H9 (cell line): ENCODE measurements around the gene GYS2. TPM values are rescaled to one million over a fixed set of nuclear protein-coding genes. Genes with fewer than 3 reads are reported as not detected.

ENCODE experiments used
- DNase-seq: peaks from one replicate; pipeline ENCODE4 v3.0.0-alpha.2; 2017
- H2AFZ ChIP-seq: one replicate; pipeline ENCODE4 v1.6.1; 2013; ENCODE audit warnings: mild to moderate bottlenecking, low read length, control low read depth, moderate library complexity
- H2AK5ac ChIP-seq: 2 replicates; pipeline ENCODE4 v1.6.1; 2013; ENCODE audit warnings: low read length, control low read depth, mixed read lengths; ENCODE audit not compliant: insufficient read length
- H2BK120ac ChIP-seq: one replicate; pipeline ENCODE4 v1.6.1; 2013; ENCODE audit warnings: low read depth, mild to moderate bottlenecking, low read length, control low read depth, inconsistent platforms; ENCODE audit not compliant: poor library complexity, severe bottlenecking
- H2BK12ac ChIP-seq: 2 replicates; pipeline ENCODE4 v1.6.1; 2013; ENCODE audit warnings: low read length, control low read depth, mixed read lengths, low read depth; ENCODE audit not compliant: insufficient read length
- H2BK15ac ChIP-seq: 2 replicates; pipeline ENCODE4 v1.6.1; 2013; ENCODE audit warnings: low read depth, low read length, control low read depth
- H2BK20ac ChIP-seq: one replicate; pipeline ENCODE4 v1.6.1; 2013; ENCODE audit warnings: low read depth, mild to moderate bottlenecking, low read length, control low read depth, inconsistent platforms; ENCODE audit not compliant: poor library complexity, severe bottlenecking
- H2BK5ac ChIP-seq: 2 replicates; pipeline ENCODE4 v1.6.1; 2013; ENCODE audit warnings: low read length, control low read depth, mixed read lengths; ENCODE audit not compliant: insufficient read length
- H3K14ac ChIP-seq: 2 replicates; pipeline ENCODE4 v1.6.1; 2013; ENCODE audit warnings: low read length, control low read depth; ENCODE audit not compliant: insufficient read depth
- H3K18ac ChIP-seq: 2 replicates; pipeline ENCODE4 v1.6.1; 2013; ENCODE audit warnings: low read depth, mild to moderate bottlenecking, mixed read lengths, low read length, control low read depth; ENCODE audit not compliant: insufficient read length
- H3K23ac ChIP-seq: 2 replicates; pipeline ENCODE4 v1.6.1; 2013; ENCODE audit warnings: low read length, control low read depth, mixed read lengths, low read depth; ENCODE audit not compliant: insufficient read length
- H3K23me2 ChIP-seq: 2 replicates; pipeline ENCODE4 v1.6.1; 2013; ENCODE audit warnings: low read depth, mild to moderate bottlenecking, mixed read lengths, low read length, control low read depth; ENCODE audit not compliant: insufficient read length, poor library complexity, severe bottlenecking
- H3K27ac ChIP-seq: 2 replicates; pipeline ENCODE4 v1.5.1; 2013; ENCODE audit warnings: low read length, control low read depth, mixed read lengths, low read depth; ENCODE audit not compliant: insufficient read length
- H3K27me3 ChIP-seq: 2 replicates; pipeline ENCODE4 v1.6.1; 2013; ENCODE audit warnings: low read length, control low read depth, inconsistent platforms; ENCODE audit not compliant: insufficient read depth
- H3K4ac ChIP-seq: 2 replicates; pipeline ENCODE4 v1.6.1; 2013; ENCODE audit warnings: low read depth, mild to moderate bottlenecking, control low read depth, inconsistent platforms, low read length, moderate library complexity
- H3K4me1 ChIP-seq: 2 replicates; pipeline ENCODE4 v1.6.1; 2013; ENCODE audit warnings: low read length, control low read depth, inconsistent platforms; ENCODE audit not compliant: insufficient read depth
- H3K4me2 ChIP-seq: 2 replicates; pipeline ENCODE4 v1.6.1; 2013; ENCODE audit warnings: low read length, control low read depth, mixed read lengths; ENCODE audit not compliant: insufficient read length, insufficient read depth
- H3K56ac ChIP-seq: 2 replicates; pipeline ENCODE4 v1.6.1; 2013; ENCODE audit warnings: low read depth, mild to moderate bottlenecking, mixed read lengths, low read length, control low read depth; ENCODE audit not compliant: insufficient read length
- H3K79me1 ChIP-seq: 2 replicates; pipeline ENCODE4 v1.6.1; 2013; ENCODE audit warnings: low read depth, mild to moderate bottlenecking, moderate library complexity, low read length, control low read depth, inconsistent platforms; ENCODE audit not compliant: insufficient read depth, poor library complexity, severe bottlenecking
- H3K79me2 ChIP-seq: 2 replicates; pipeline ENCODE4 v1.6.1; 2013; ENCODE audit warnings: low read length, control low read depth, inconsistent platforms; ENCODE audit not compliant: insufficient read depth
- H3K9ac ChIP-seq: 2 replicates; pipeline ENCODE4 v1.6.1; 2013; ENCODE audit warnings: low read length, control low read depth, mixed read lengths; ENCODE audit not compliant: insufficient read length; ENCODE audit errors: extremely low read depth
- H3K9me3 ChIP-seq: one replicate; pipeline ENCODE4 v1.6.1; 2013; ENCODE audit warnings: low read depth, low read length, inconsistent platforms; ENCODE audit not compliant: control insufficient read depth
- H3T11ph ChIP-seq: one replicate; pipeline ENCODE4 v1.6.1; 2013; ENCODE audit warnings: mild to moderate bottlenecking, low read length, control low read depth, inconsistent platforms
- H4K20me1 ChIP-seq: one replicate; pipeline ENCODE4 v1.6.1; 2013; ENCODE audit not compliant: control insufficient read depth, insufficient read length, insufficient read depth
- H4K5ac ChIP-seq: 2 replicates; pipeline ENCODE4 v1.6.1; 2013; ENCODE audit warnings: low read depth, mild to moderate bottlenecking, mixed read lengths, low read length, control low read depth; ENCODE audit not compliant: insufficient read length
- H4K8ac ChIP-seq: replicated peaks from 2 replicates; pipeline ENCODE4 v1.6.1; 2013; ENCODE audit warnings: low read length, control low read depth, mixed read lengths, low read depth; ENCODE audit not compliant: insufficient read length
- H4K91ac ChIP-seq: 2 replicates; pipeline ENCODE4 v1.6.1; 2013; ENCODE audit warnings: low read depth, mild to moderate bottlenecking, moderate library complexity, mixed read lengths, low read length, control low read depth; ENCODE audit not compliant: insufficient read length
- H3K27ac Mint-ChIP-seq, 3 experiments: 2 replicates in 2 of 3; 3 replicates in 1 of 3; pipeline ENCODE4 v1.8.0; 2020 to 2021; ENCODE audit warnings: mixed read lengths in 3 of 3, mild to moderate bottlenecking in 1 of 3, moderate library complexity in 1 of 3
- H3K27me3 Mint-ChIP-seq: 2 replicates; pipeline ENCODE4 v1.8.0; 2021; ENCODE audit warnings: low read depth, mild to moderate bottlenecking, moderate library complexity, mixed read lengths
- H3K36me3 Mint-ChIP-seq, 3 experiments: 2 replicates in 2 of 3; 3 replicates in 1 of 3; pipeline ENCODE4 v1.8.0; 2020 to 2021; ENCODE audit warnings: low read depth in 3 of 3, mixed read lengths in 3 of 3; ENCODE audit not compliant: insufficient read depth in 1 of 3
- H3K4me1 Mint-ChIP-seq, 2 experiments: 2 replicates each; pipeline ENCODE4 v1.8.0; 2020; ENCODE audit warnings: mixed read lengths in 2 of 2
- H3K4me3 Mint-ChIP-seq, 2 experiments: 2 replicates in 1 of 2; 3 replicates in 1 of 2; pipeline ENCODE4 v1.8.0; 2020 to 2021; ENCODE audit warnings: mild to moderate bottlenecking in 2 of 2, mixed read lengths in 2 of 2, moderate library complexity in 1 of 2
- H3K9me3 Mint-ChIP-seq, 2 experiments: 2 replicates in 1 of 2; 3 replicates in 1 of 2; pipeline ENCODE4 v1.8.0; 2020; ENCODE audit warnings: mild to moderate bottlenecking in 2 of 2, mixed read lengths in 2 of 2, moderate library complexity in 1 of 2
- WGBS: extraction: QIAGEN DNeasy Blood & Tissue Kit; methylation state at CpG from one replicate; pipeline ENCODE4 v1.1.7; 2013; ENCODE audit warnings: missing lambda C conversion rate, low lambda C conversion rate, mixed read lengths; ENCODE audit not compliant: insufficient read length; ENCODE audit errors: extremely low coverage; 5-methylcytosine and 5-hydroxymethylcytosine counted together
- total RNA-seq: library from RNA; stranded (reverse); gene quantifications from 2 replicates; pipeline ENCODE4 v1.2.1, GENCODE V29; 2021
- TF ChIP-seq, protein P1 (sequence below): fragments of 200-600 bp; sonication (generic); conservative IDR thresholded peaks from 3 replicates; pipeline ENCODE4 v1.8.0; 2021; ENCODE audit warnings: antibody characterized with exemption, mild to moderate bottlenecking

The GYS2 gene
- total RNA-seq, 1 experiment from 2014 or later: not detected

DNA sequence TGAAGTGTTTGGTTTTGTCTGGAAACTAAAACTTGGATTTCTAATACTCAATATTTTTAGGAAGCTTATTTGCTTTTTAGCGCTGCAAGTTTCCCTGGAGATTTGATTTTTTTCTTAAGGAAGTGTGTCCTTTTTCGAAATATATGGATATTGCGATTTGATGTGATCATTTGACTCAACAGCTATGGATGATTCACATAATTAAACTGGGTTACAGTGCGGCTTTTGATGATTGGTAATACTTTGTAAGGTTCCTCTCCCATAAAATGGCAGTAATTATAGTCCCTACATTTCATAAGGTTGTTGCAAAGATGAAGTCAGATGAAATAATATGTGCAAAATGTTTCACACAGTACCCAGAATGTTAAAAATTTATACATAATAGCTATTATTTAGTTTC lies 39.9 kb upstream of the GYS2 start:
- no peak for DNase-seq
- Histone ChIP-seq H3K9ac (no peak overlapping the region), H3K9me3 (no peaks in the 10 kb centered on the region), H2BK12ac (no peak overlapping the region), H3K4me2 (no peak overlapping the region), H3K27ac (no peak overlapping the region), H4K5ac (no peak overlapping the region), H4K8ac (no peak overlapping the region), H3K18ac (no peak overlapping the region), H3T11ph (no peak overlapping the region), H3K14ac (no peak overlapping the region), H3K4me1 (no peaks in the 10 kb centered on the region; the same call in 1 of the 2 replicates), H2BK15ac (no peak overlapping the region), H3K4ac (no peak overlapping the region), H2AFZ (no peak overlapping the region), H2AK5ac (no peak overlapping the region), H3K23me2 (no peaks in the 10 kb centered on the region), H2BK5ac (no peak overlapping the region), H4K91ac (no peak overlapping the region), H3K23ac (no peak overlapping the region), H3K27me3 (no peaks in the 10 kb centered on the region), H2BK120ac (no peak overlapping the region), H3K79me2 (no peaks in the 10 kb centered on the region; the same call in 1 of the 2 replicates), H4K20me1 (no peaks in the 10 kb centered on the region), H3K56ac (no peak overlapping the region), H2BK20ac (no peak overlapping the region), H3K79me1 (peaks cover 3% of the 10 kb centered on the region)
- H3K27me3 Mint-ChIP-seq: no peaks in the 10 kb centered on the region
- peaks cover 76 to 94% (median 92%) of the 10 kb centered on the region in 3 experiments for H3K36me3 Mint-ChIP-seq
- no peak overlapping the region for H3K27ac Mint-ChIP-seq
- TF ChIP-seq, protein P1, sequence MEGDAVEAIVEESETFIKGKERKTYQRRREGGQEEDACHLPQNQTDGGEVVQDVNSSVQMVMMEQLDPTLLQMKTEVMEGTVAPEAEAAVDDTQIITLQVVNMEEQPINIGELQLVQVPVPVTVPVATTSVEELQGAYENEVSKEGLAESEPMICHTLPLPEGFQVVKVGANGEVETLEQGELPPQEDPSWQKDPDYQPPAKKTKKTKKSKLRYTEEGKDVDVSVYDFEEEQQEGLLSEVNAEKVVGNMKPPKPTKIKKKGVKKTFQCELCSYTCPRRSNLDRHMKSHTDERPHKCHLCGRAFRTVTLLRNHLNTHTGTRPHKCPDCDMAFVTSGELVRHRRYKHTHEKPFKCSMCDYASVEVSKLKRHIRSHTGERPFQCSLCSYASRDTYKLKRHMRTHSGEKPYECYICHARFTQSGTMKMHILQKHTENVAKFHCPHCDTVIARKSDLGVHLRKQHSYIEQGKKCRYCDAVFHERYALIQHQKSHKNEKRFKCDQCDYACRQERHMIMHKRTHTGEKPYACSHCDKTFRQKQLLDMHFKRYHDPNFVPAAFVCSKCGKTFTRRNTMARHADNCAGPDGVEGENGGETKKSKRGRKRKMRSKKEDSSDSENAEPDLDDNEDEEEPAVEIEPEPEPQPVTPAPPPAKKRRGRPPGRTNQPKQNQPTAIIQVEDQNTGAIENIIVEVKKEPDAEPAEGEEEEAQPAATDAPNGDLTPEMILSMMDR: no peak
- H3K4me3 Mint-ChIP-seq: no peak overlapping the region
- H3K4me1 Mint-ChIP-seq: peaks cover 47 to 49% of the 10 kb centered on the region in 2 experiments
- H3K9me3 Mint-ChIP-seq: no peaks in the 10 kb centered on the region
- no CpG with 5 or more reads among the region's 4 CpGs for WGBS
